A204.1 (cell line): Measurements from ENCODE around the gene GPC1.

Source experiments
- FAIRE-seq: peaks from 2 replicates; lab custom pipeline; 2012; peaks lifted over from hg19 to GRCh38; lab: Jason Lieb, UNC

Gene GPC1

GRCh38 chr2:240412975-240413812 lies 22.3 kb upstream of the GPC1 start:
- FAIRE-seq, result no peak

GRCh38 chr2:240413813-240414429 lies 21.5 kb upstream of the GPC1 start:
- FAIRE-seq, result no peak

- FAIRE-seq, result no peak
Observed at GRCh38 chr2:240416821-240417220, 18.6 kb upstream of the GPC1 start.

DNA sequence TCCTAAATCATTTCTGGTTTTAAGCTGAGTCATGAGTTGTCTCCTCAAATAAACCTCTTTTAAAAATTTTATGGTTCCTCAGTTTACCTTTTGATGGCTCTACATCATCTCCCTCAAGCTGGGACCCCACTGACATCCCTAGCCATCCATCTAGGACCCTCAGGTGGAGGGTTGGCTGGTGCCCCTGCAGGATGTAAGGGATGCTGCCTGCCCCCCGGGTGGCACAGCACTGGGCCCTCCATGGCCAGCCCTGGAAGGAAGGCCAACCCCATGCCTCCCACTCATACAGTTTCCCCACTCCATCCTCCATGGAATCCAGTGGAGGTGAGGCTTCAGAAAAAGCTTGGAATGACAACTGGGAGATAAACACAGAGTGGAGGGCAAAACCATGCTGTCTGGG lies 17.2 kb upstream of the GPC1 start:
- no peak for FAIRE-seq

GRCh38 chr2:240419271-240419670 lies 16.2 kb upstream of the GPC1 start:
- no peak for FAIRE-seq

DNA sequence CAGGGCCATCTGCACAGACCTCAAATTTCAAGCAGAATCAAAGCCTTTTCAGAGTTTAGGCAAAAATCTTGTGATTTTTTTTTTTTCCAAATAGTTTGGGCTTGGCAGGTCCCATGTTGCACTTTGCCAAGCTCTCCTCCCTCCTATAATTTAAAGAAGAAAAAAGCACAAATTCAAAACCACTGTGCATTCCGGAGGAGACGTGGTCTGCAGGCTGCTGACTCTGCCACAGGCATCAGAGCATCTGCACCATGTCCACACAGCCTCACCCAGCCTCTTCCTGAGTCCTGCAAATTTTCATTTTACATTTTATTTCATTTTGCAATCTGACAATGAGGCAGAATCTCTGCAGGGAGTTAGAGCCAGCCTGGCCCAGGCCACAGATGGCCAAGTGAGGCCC lies 15.7 kb upstream of the GPC1 start:
- FAIRE-seq, result no peak

- no peak for FAIRE-seq
Observed at GRCh38 chr2:240420206-240421104, 15.0 kb upstream of the GPC1 start.

DNA sequence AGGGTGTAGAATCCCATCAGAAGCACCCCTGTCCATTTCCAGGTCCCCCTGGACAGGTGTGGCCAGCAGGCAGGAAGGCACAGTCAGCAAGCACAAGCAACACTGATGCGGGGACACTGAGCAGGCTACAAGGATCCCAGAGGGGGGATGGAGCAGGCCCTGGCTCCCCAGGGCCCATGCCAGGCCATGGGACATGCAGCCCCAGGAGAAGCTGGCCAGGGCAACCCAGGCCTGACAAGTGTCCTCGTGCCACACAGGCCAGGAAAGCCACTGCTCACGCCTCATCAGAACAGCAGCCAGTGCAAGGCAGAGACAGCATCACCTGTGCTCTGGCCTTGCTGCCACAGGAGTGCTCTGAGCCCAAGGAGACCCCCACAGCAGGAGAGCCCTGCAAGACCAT lies 14.1 kb upstream of the GPC1 start:
- FAIRE-seq, result no peak

- no peak for FAIRE-seq
Observed at GRCh38 chr2:240422658-240423329, 12.7 kb upstream of the GPC1 start.

DNA sequence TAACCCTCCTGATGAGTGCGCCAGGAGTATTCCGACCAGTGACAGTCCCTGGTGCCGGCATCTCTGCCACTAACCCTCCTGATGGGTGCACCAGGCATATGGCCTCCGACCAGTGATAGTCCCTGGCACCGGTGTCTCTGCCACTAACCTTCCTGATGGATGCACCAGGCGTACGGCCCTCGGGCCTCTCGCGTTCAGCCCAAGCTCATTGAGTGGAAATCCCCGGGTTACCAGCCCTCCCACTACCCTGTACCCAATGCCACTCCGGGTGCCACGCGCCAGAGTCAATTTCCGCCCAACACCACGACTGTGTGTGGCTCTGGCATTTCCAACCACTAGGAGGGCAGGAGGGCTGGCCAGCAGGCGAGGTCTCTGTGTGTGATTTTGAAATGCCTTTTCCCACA lies 11.7 kb upstream of the GPC1 start:
- no peak for FAIRE-seq

DNA sequence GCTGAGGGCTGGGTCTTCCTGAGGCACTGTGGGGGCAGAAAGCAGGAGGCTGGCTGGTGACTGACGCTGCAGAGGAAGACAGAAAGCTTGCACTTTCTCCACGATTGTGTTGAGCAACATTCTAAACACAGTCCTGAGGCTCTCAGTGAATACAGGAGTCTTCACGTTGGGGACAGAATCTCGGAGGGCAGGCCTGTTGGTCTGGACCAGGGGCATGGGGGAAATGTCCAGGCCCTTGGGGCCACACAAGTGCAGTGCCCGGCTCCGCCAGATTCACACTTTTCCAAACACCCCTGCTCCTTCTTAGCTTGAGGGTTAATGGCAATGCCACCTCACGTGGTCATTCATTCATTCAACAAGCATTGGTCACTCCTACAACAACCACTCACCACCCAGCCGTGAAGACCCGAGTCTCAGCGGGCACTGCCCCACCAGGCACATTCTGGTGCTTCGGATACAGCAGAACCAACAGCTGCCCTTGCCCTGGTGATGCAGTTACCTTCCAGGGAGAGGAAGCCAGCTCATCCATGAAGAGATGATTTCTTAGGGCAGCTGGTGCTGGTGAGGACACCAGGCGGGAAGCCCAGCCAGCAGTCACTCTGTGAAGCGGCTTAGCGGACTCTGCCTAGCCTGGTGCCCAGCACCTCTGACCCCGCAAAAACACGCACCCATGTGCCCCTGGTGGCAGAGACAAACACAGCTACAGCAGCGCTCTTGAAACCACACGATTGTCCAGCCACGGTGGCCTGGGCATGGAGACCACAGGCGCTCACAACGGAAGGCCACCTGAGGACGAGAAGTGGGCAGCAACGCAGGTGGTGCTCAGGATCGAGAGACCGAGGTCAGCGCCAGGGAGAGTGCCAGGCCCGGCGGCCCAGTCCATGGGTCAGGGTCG lies 10.9 kb upstream of the GPC1 start:
- no peak for FAIRE-seq

DNA sequence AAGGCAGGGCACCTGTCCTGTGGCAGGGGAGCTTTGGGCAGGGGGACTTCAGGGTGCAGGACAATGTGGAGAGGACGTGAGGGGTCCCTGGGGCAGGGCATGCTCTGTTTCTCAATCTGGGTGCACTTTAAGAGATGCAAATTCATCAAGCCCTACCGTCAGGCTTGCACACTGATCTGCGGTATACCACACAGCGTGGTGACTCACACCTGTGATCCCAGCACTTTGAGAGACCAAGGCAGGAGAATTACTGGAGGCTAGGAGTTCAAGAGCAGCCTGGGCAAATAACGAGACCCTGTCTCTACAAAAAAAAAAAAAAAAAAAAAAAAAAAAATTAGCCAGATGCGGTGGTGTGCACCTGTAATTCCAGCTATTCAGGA lies 10.2 kb upstream of the GPC1 start:
- no peak for FAIRE-seq

DNA sequence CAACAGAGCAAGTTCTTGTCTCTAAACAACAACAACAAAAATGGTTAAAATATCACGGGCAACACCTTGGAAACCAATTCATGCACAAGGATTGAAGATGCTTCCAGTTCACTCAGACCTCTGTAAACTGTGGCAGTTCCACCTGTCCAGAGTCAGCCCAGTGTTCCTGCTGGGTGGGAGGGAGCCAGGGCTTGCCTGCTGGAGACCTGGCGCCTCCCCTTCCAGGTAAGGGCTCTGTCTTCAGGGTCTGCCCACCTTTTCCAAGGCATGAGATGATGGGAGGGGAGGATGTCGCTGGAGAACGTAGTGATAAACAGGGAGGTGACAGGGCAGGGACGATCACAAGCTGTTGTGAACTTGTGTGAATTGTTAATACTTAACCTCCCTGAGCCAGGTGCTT lies 9.8 kb upstream of the GPC1 start:
- no peak for FAIRE-seq

DNA sequence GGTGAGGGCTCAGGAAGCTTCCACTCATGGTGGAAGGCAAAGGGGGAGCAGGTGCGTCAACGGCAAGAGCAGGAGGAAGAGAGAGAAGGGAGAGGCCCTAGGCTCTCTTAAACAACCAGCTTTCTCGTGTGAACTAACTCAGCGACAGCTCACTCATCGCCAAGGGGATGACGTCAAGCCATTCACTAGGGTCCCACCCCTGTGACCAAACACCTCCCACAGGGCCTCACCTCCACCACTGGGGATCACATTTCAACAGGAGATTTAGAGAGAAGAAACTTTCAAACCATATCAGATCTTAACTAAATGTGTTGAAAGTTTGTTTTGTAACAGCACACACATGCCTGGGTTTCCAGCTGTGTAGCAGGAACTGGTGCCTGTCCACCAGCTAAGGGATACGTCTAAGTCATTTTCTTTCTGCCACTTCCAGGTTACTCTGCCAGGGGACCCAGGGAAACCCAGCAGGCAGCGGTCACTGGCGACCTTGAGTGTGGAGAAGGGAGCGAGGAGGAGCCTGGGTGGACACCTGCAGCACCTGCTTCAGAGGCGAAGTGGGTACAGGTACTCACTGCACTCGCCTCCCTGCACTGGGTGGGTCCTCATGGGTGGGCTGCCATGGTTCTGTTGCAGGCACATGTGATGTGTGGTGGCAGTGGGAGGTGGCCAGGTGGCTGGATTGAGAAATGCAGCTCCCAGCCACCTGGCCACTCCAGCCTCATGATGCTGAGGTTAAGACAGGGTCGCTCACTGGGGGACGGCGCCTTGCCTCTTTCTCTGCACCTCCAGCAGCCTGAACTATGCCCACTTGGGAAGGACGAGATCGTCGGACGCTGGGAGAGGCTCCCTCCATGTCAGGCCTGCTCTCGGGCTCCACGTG lies 8.4 kb upstream of the GPC1 start:
- no peak for FAIRE-seq

GRCh38 chr2:240427729-240428128 lies 7.7 kb upstream of the GPC1 start:
- FAIRE-seq, result no peak

- no peak for FAIRE-seq
Observed at GRCh38 chr2:240428245-240428644, 7.2 kb upstream of the GPC1 start.

DNA sequence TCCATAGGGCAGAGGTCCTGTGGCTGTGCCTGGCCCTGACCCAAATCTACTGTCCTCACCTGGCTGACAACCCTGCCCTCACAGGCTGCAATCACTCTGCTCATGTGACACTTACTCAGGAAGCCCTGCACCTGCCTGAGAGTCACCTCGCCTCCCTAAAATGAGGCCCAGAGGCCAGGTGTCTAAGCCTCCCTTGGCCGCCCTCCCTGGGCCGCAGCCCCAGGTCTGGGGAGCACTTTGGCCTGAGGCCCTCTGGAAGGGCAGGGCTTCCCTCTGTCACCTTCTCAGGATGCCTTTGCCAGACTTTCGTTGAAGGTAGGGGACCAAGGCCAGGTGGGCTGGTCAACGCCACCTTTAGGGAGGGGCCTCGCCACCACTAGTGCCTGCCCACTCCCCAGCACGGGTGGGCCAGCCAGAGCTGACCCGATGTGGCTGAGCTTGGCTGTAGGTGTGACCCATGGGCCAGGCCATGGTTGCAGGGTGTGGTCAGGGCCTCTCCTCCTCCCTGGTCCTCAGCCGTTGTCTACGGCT lies 6.1 kb upstream of the GPC1 start:
- no peak for FAIRE-seq

GRCh38 chr2:240429872-240430491 lies 5.5 kb upstream of the GPC1 start:
- no peak for FAIRE-seq

DNA sequence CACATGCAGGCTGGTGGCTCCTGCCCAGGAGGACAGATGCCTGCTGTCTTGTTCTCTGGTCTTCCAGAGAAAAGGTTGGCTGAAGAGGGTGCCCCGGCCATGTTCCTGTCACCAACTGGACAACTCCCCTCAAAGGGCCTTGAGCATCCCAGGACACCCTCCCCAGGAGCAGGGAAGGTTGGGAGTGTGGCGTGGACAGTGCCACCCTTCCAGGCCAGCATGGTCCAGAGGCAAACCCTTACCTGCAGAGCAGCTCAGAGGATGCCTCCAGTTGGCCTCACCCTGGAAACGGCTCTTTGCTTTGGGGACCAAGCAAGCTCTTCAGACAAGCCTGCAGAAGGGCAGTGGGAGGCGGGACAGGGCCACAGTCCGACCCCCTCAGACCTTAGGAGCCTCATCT lies 4.9 kb upstream of the GPC1 start:
- FAIRE-seq, result no peak

- FAIRE-seq, result no peak
Observed at GRCh38 chr2:240431271-240431660, 4.2 kb upstream of the GPC1 start.
